GM08714 (cell line): Measurements from ENCODE around the gene AGBL4.

Experiments
- H3K4me3 ChIP-seq: fragments of 200-500 bp; sonication (Bioruptor generic); 2 replicates; pipeline ENCODE4 v1.5.1; 2014; ENCODE audit warnings: mild to moderate bottlenecking, low read length, inconsistent platforms
- ZNF274 ChIP-seq: IDR thresholded peaks from 2 replicates; pipeline ENCODE4 v1.6.1; 2012; ENCODE audit warnings: mild to moderate bottlenecking, low read depth, low read length

Gene AGBL4

DNA sequence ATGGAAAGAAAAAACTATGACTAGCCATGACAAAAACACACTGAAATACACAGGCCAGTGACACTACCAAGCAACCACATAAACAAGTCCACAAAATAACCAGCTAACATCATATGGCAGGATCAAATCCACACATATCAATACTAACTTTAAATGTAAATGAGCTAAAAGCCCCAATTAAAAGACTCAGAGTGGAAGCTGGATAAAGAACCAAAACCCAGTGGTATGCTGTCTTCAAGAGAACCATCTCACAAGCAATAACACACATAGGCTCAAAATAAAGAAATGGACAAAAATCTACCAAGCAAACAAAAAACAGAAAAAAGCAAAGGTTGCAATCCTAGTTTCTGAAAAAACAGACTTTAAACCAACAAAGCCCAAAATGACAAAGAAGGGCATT lies 770.8 kb downstream of the AGBL4 start:
- TF ChIP-seq ZNF274: no peak
- no peak overlapping the region for H3K4me3 ChIP-seq

DNA sequence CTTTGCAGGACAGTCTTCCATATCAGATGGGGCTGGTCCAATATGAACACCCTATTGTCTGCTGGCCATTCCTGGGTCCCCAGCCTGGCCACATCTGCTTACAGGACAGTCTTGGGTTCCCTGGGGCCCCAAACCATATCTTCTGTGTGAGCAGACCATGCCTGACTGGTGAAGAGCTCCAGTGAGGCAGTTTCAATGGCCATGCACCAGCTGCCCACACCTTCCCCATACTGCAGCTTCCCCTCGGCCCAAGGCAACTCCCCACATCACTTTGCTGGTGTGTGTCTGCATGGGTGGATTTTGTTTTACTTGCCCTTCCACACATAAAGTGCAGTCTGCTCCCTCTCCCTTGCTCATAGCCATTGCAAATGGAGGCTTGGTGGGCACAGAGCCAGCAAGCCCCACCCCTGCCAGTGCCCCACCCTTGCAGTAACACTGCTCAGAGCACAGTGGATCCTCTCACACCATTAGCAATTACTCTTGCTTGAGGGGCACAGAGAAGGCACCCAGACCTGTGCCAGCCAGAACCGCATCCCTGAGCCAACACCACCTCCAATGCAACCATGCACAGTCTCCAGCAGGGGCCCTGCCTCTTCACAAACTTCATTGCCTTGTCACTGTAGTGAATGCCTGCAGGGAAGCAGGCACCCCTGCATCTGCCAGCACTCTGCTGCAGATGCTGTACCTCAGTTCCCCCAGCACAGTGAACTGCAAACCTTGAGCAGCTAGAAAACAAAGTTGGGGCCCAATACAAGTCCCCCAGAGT lies 772.6 kb downstream of the AGBL4 start:
- no peak overlapping the region for H3K4me3 ChIP-seq
- no peak for TF ChIP-seq ZNF274

DNA sequence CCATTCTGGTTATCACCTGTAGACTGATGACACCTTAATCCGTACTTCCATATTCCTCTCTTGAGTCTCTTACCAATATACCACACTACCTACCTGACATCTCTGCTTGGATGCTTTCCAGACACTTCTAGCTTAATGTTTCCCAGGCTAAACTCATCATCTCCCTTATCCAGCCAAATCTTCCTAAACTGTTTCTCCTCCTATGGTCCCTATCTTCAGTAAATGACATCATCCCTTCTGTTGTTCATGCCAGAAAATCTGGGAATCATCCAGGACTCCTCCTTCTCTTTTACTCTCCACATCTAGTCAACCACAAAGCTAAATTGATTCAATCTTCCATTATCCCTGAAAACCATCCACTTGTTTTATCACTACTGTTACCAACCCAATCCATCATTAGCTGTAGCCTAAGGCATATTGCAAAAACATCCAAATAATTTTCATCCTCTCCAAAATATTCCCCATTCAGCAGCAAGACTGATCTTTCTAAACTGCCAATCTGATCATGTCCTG lies 783.0 kb downstream of the AGBL4 start:
- no peak overlapping the region for H3K4me3 ChIP-seq
- no peak for TF ChIP-seq ZNF274

DNA sequence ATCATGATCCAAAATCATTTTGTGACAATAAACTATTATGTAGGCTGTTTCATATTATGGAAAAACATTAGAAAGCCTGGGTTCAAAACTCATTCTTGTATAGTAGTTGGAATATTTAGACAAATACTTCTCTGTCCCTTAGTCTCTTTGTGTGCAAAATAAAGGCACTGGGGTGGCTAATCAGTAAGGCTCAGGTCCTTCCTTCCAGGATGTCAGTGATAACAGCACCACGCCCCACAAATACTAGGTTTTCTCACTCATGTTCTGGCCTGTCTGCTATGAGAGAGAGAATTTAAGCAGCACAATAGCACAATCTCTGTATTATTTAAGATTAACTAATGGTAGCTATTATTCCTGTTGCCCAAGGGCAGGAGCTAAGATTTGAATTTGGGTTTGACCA lies 788.8 kb downstream of the AGBL4 start:
- no peak for TF ChIP-seq ZNF274
- H3K4me3 ChIP-seq: no peak overlapping the region

DNA sequence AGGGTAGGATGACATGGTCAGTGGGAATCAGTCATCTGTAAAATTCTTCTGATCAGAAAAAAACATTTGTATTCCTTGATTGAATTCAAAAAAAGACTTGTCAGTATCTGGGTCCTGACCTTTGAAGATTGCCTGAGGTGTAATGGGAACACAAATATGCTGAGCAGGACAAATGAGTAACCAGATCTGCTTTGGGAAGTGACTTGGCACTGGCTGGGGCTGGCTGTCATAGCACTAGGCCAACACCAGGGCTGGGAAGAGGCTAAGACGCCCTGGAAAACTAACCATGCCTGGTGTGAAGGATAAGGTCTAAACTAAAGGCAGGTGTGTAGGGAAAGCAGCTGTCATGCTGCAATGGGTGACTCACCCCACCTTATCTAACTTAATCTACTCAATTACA lies 794.2 kb downstream of the AGBL4 start:
- no peak overlapping the region for H3K4me3 ChIP-seq
- no peak for TF ChIP-seq ZNF274

DNA sequence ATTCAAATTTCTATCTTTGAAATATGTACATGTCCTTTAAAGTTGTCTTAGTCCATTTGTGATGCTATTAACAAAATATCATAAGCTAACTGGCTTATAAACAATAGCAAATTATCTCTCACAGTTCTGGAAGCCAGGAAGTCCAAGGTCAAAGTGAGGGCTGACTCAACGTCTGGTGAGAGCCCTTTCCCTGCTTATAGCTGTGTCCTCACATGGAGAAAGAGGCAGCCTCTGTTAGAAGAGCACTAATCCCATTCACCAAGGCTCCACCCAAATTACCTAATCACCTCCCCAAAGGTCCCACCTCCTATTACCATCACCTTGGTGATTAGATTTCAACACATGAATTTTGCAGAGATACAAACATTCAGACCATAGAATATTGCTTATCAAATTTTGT lies 797.0 kb downstream of the AGBL4 start:
- H3K4me3 ChIP-seq: no peak overlapping the region

DNA sequence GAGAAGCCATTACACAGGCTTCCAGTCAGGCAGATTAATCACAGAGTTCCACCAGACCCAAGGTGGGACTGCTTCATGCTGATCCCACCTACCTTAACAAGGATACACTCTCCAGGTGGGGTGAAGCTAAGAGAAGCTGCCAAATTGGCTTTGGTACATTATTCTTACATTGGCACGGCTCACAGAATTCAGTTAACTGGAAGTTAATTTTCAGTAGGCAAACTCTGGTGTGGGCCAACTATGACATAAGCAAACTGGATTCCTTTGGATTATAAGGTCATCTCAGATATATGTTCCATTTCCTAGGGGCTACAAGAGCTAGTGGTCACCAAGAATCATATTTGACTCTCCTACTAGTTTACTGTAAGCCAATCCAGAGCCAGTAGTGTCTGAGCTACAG lies 798.3 kb downstream of the AGBL4 start:
- no peak for TF ChIP-seq ZNF274
- no peak overlapping the region for H3K4me3 ChIP-seq

More for the DNA sequence above, 797.0 kb downstream of the AGBL4 start:
- TF ChIP-seq ZNF274: no peak

DNA sequence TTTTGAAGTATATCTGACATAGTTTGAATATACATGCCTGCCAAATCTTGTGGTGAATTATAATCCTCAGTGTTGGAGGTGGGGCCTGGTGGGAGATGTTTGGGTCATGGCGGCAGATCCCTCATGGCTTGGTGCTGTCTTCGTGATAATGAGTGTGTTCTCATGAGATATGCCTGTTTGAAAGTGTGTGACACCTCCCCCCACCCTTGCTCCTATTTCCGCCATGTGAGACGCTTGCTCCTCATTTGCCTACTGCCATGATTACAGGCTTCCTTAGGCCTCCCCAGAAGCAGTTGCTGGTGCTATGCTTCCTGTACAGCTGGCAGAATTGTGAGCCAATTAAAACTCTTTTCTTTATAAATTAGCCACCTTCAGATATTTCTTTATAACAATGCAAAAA lies 810.5 kb downstream of the AGBL4 start:
- H3K4me3 ChIP-seq: no peak overlapping the region
- no peak for TF ChIP-seq ZNF274

DNA sequence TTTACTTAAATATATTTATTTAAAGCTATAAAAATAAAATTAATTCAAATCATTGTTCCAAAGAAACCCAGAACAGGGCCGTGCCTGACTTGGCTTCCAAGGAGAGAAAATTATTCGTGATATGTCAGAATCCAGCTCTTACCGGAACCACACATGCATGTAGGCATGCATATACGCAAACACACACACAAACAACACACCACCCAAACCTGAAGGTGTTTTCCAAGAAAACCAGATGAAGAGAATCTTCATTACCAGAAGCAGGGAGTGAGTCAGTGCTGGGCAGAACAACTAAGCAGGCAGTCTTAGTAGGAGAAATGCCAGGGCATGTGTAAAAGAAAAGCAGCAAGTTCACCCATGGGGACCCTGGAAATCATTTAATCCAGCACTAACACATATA lies 815.0 kb downstream of the AGBL4 start:
- TF ChIP-seq ZNF274: no peak

DNA sequence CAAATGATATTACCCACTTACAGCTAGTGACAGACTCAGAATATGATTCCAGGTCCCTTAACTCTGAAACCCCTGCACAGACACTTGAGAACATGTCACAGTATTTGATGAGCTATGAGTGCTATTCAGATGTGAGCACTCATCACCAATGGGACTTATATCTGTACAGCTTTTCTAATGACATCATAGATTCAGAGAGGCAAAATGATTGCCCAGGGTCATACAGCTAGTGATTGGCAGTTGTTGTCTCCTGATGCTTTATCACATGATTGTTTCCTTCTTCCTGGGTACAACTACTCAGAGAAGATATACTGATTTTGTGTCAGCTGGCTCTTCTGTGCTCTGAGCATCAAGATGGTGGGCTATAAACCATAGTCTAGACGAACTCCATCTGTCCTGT lies 819.0 kb downstream of the AGBL4 start:
- no peak for TF ChIP-seq ZNF274
- H3K4me3 ChIP-seq: no peak overlapping the region

More for the DNA sequence above, 815.0 kb downstream of the AGBL4 start:
- no peak overlapping the region for H3K4me3 ChIP-seq

DNA sequence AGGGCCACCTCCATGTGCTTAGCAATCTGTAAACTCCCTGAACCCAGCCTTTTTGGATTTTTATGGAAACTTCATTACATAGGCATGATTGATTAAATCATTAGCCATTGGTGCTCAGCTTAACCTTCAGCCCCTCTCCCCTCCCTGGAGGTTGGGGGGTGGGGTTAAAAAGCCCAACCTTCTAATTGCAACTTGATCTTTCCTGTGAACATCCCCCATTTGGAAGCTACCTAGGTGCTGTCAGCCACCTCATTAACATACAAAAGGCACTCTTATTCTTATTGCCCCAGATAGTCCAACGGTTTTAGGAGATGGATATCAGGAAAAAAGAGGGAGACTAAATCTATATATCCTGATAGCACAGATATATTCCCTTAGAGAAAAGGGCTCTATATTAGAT lies 823.0 kb downstream of the AGBL4 start:
- no peak overlapping the region for H3K4me3 ChIP-seq
- TF ChIP-seq ZNF274: no peak

DNA sequence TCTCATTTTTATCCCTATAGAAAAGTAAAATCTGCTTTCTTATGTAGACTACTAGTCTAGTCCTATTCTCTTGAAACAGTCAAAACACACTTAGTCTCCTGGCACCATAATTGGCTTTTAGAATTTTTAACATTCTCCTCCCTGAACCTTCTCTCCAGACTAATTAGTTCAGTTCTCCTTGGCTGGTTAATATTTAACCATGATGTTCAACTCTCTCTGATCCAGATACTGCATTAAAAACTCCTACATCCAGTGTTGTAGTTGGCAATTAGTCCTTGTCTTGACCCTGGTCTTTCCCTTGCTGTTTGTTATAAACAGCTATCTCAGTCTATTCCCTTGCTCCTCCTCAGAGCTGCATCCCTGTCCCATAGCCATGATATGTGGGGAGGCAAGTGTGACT lies 824.2 kb downstream of the AGBL4 start:
- no peak for TF ChIP-seq ZNF274
- no peak overlapping the region for H3K4me3 ChIP-seq

DNA sequence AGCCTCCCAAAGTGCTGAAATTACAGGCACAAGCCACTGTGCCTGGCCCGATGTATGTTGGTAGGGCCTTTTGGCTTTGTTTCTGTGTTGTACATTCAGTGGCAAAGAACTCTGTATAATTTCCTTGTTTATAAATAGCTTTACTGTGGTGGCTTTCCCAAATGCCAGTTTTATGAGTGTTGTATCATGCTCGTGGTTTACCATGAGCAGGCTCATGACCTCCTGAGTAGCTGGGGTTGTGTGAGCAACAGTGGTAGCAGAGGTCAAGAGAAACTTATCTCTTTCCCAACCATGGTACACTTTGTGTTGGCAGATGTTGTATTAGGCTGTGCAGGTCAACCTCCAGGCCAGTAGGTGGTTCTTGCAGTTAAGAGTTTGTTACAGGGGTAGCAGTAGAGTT lies 826.7 kb downstream of the AGBL4 start:
- TF ChIP-seq ZNF274: no peak
- no peak overlapping the region for H3K4me3 ChIP-seq

DNA sequence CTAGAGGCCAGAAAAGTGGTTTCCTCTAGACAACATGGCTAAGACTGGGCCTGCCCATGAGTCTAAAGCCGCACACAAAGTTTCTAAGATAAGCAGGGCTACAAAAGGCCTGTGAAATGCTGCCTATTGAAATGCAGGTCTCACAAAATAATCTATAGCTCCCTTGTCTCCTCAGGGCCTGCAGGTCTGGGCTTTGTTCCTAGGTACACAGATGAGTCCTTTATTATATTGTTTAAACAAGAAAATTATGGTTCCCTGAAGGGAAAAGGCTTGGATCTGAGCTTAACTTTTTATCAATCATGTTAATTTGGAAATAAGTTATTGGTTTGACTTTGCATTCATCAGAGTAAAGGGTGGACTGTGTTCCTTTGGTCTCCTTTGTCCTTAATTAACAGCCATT lies 833.6 kb downstream of the AGBL4 start:
- TF ChIP-seq ZNF274: no peak
- no peak overlapping the region for H3K4me3 ChIP-seq

DNA sequence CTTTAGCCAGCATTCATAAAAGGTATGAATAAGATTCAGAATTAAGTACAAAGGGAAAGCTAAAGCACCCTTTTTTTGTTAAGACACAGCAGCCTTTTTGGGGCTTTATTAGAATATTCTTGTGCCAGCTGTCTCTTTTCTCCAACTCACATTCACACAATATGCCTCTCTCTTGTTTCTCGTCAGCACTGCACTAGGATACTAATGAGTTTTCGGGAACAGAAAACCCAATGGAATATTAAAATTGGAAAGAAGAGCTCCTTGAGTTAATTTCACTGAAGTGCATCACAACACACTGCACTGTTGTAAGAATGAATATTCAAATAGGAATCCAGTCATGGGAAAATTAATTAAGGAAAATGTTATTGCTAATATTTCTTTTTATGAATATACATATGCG lies 836.7 kb downstream of the AGBL4 start:
- no peak for TF ChIP-seq ZNF274
- no peak overlapping the region for H3K4me3 ChIP-seq
